Measurements from ENCODE around the gene ALX3. TPM values are rescaled to one million over a fixed set of nuclear protein-coding genes. Genes with fewer than 3 reads are reported as not detected.
A peak's percentile ranks its signal among the peaks of the same experiment; 100 is the strongest.

The ALX3 gene
- total RNA-seq, 4 donors from 2014 or later: not detected

DNA sequence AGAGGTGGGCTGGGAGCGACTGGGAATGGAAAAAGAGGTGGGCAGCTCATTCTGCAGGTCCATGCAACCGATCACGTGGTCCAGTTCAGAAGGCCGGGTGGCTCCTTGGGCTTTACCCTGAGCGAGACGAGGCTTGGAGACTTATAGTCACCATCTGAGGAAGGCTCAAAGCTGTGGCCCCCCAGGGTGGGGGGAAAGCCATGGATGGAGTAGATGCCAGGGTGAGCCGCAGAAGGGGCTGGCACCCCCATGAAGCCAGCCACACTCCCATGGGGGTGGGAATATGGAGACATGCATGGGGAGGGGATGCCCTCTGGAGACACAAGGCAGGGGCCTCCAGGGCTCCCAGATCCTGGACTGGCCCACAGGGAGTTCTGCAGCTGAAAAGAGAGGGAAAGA, 9.8 kb downstream of the ALX3 start:
- WGBS, 2 donors: 93 to 98% methylated on average over 7 of the region's 7 CpGs
- Histone ChIP-seq H3K27me3 (no peaks in the 10 kb centered on the region), H3K4me3 (no peak overlapping the region), H3K36me3 (peaks cover 0 to 67% (median 0%) of the 10 kb centered on the region in 3 donors), H3K27ac (no peak overlapping the region), H3K9me3 (no peaks in the 10 kb centered on the region), H3K4me1 (peaks cover 0 to 19% (median 0%) of the 10 kb centered on the region in 4 donors)
- no peak for DNase-seq (ENCODE audit: low spot score in 2 of 2)
- TF ChIP-seq, protein P1, sequence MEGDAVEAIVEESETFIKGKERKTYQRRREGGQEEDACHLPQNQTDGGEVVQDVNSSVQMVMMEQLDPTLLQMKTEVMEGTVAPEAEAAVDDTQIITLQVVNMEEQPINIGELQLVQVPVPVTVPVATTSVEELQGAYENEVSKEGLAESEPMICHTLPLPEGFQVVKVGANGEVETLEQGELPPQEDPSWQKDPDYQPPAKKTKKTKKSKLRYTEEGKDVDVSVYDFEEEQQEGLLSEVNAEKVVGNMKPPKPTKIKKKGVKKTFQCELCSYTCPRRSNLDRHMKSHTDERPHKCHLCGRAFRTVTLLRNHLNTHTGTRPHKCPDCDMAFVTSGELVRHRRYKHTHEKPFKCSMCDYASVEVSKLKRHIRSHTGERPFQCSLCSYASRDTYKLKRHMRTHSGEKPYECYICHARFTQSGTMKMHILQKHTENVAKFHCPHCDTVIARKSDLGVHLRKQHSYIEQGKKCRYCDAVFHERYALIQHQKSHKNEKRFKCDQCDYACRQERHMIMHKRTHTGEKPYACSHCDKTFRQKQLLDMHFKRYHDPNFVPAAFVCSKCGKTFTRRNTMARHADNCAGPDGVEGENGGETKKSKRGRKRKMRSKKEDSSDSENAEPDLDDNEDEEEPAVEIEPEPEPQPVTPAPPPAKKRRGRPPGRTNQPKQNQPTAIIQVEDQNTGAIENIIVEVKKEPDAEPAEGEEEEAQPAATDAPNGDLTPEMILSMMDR (IDR thresholded peaks at IDR 0.05): no peak
- TF ChIP-seq EP300 (IDR thresholded peaks at IDR 0.05) (no peak), POLR2A (IDR thresholded peaks at IDR 0.05) (no peak)

DNA sequence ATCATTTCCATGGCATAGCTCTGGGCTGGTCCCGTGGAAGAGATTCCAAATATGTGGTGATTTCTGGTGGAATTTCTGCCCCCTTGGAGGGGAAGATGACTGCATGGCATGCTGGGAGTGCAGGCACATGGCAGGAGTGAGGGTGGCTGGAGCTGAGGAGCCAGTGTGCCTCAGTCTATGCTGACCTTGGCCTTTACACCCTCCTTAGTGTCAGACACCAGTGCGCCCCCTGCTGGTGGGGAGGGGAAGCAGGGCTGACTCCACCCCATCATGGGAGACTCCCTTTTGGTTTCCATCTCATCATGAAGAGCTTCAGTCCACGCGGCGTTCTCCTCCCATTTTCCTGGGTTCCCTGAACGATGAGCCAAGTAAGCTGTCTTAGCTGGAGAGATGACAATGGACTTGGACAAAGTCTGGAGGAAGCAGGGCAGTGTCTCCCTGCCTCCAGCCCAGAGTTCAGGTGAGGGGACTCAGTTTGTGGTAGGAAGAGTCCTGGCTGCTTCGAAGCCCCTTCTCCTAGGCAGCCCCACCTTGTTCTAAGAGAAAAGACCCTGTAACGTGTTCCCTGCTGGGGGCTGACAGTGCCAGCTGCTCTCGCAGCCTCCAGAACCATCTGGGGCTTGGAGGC, 10.3 kb downstream of the ALX3 start:
- no peak for TF ChIP-seq EP300 (IDR thresholded peaks at IDR 0.05)
- TF ChIP-seq, protein P1 (IDR thresholded peaks at IDR 0.05): peak in 4 of 5 experiments; percentile 43 to 71 (median 48)
- H3K36me3 ChIP-seq: peaks cover 0 to 72% (median 0%) of the 10 kb centered on the region in 3 donors
- WGBS, 2 donors: 93 to 94% methylated on average over 8 to 9 of the region's 9 CpGs
- H3K27ac ChIP-seq: no peak overlapping the region
- no peak overlapping the region for H3K4me3 ChIP-seq
- DNase-seq (ENCODE audit: low spot score in 2 of 2): no peak
- H3K27me3 ChIP-seq: no peaks in the 10 kb centered on the region
- no peaks in the 10 kb centered on the region for H3K9me3 ChIP-seq
- H3K4me1 ChIP-seq: peaks cover 0 to 19% (median 0%) of the 10 kb centered on the region in 4 donors

DNA sequence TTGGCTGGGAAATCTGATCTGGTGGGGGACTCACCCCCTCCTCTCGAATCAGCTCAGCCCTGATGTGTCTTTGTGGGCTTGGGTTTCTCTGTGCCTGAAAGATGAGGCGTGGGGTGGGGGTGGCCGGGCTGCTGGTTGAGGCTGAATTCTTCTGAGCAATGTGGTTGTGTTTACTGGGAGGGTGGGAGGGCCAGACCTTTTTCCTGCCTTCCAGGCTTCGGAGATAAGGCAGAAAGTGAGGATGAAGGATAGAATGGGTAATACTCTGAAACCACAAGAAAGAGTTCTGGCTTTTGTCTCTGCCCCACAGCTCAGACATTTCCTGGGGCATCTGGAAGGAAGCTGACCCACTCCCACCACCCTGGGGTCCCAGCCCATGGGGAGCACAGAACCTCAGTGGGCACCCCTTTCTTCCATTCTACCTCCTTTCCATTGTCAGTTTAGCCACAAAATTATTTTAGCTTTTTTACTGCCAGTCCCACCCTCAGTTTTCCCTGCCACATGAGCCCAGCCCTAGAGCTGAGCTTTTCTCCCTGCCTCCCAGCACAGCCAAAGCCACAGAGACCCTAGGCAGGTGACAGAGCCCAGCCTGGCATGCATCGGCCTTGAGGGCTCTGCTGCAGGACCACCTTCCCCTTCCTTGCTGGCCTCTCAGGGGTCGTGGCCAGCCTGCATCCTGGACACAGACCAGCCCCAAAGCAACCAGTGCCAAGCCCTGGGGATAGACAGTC, 11.2 kb downstream of the ALX3 start:
- H3K9me3 ChIP-seq: no peaks in the 10 kb centered on the region
- no peak overlapping the region for H3K27ac ChIP-seq
- peaks cover 0 to 19% (median 0%) of the 10 kb centered on the region in 4 donors for H3K4me1 ChIP-seq
- no peaks in the 10 kb centered on the region for H3K27me3 ChIP-seq
- H3K4me3 ChIP-seq: no peak overlapping the region
- TF ChIP-seq POLR2A (IDR thresholded peaks at IDR 0.05) (no peak), EP300 (IDR thresholded peaks at IDR 0.05) (no peak)
- TF ChIP-seq, protein P1 (IDR thresholded peaks at IDR 0.05): no peak
- 58 to 76% methylated on average over 6 of the region's 6 CpGs for WGBS, 2 donors
- DNase-seq (ENCODE audit: low spot score in 2 of 2): no peak
- H3K36me3 ChIP-seq: peaks cover 0 to 81% (median 2%) of the 10 kb centered on the region in 3 donors

GRCh38 chr1:110058591-110058990, 11.9 kb downstream of the ALX3 start:
- Histone ChIP-seq H3K4me1 (peaks cover 0 to 19% (median 0%) of the 10 kb centered on the region in 4 donors), H3K36me3 (peaks cover 0 to 88% (median 6%) of the 10 kb centered on the region in 3 donors), H3K4me3 (no peak overlapping the region), H3K9me3 (no peaks in the 10 kb centered on the region), H3K27ac (no peak overlapping the region), H3K27me3 (no peaks in the 10 kb centered on the region)
- DNase-seq (ENCODE audit: low spot score in 2 of 2): no peak
- 54 to 77% methylated on average over 1 of the region's 1 CpG for WGBS, 2 donors
- TF ChIP-seq, protein P1 (IDR thresholded peaks at IDR 0.05): no peak
- TF ChIP-seq POLR2A (IDR thresholded peaks at IDR 0.05) (no peak), EP300 (IDR thresholded peaks at IDR 0.05) (no peak)

GRCh38 chr1:110057963-110058518, 12.4 kb downstream of the ALX3 start:
- WGBS, 2 donors: 42 to 49% methylated on average over 7 of the region's 7 CpGs
- Histone ChIP-seq H3K27me3 (no peaks in the 10 kb centered on the region), H3K4me3 (no peak overlapping the region), H3K9me3 (no peaks in the 10 kb centered on the region), H3K27ac (no peak overlapping the region), H3K36me3 (peaks cover 0 to 93% (median 6%) of the 10 kb centered on the region in 3 donors), H3K4me1 (peaks cover 0 to 19% (median 0%) of the 10 kb centered on the region in 4 donors)
- TF ChIP-seq EP300 (IDR thresholded peaks at IDR 0.05) (no peak), POLR2A (IDR thresholded peaks at IDR 0.05) (no peak)
- TF ChIP-seq, protein P1 (IDR thresholded peaks at IDR 0.05): no peak
- DNase-seq (ENCODE audit: low spot score in 2 of 2): no peak

All from tibial nerve (tissue), 4 donors.